Stimulated activated CD4-positive, alpha-beta T cell treated with anti-CD3 and anti-CD28 coated beads, Interleukin-15, amount 100 ng/mL, for 48 hours (primary cell): ENCODE data around the gene LHX2.

Experiments
- DNase-seq, 2 donors: peaks; one replicate each; pipeline ENCODE4 v3.0.0-alpha.2; 2020; ENCODE audit warnings: low read depth in 2 of 2

Gene LHX2

DNA sequence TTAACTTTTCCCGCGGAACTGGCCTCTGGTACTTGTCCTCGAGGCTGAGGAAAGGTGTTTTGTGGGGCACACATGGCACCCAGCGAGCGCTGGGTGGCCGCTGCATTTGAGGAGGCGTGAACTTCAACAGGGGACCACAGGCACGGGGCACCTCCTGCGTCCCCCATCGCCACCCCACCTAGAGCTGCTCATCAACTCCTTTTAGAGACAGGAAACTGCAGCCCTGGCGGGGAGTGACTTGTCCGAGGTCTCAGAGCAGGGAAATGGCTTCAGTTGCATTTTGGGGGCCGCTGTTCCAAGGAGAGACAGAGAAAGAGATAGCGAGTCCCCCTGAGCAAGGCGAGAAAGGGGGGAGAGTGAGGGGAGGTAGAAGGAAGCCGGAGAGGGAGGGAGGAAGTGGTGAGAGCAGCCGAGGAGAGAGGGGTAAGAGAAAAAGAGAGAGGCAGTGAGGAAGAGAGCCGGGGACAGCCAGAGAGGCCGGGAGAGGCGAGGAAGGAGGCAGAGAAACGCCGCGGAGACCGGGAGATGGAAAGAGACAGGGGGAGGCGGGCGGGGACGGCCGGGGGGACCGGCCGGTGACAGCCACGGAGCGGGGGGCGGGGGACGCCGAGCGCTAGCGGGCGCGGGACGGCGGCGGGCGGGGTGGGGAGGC, 12.5 kb upstream of the LHX2 start:
- no peak for DNase-seq

DNA sequence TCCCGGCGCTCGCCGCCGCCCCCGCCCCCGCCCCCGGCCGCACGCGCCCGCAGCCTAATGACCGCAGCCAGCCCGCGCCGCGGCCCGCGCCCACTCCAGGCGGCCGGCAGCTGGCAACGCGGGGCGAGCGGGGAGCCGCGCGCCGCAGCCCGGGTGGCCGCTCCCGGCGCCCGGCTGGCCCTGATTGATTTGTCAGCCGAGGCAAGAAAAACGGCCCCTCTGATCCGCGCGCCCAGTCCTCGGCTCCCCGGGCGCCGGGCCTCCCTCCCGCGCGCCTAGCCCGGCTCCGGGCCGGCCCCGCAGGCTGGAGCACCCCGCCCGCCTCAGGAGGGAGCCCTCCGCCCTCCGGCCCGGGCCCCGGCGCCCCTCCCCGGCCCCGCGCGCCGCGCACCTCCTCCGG, 11.9 kb upstream of the LHX2 start:
- DNase-seq: no peak

DNA sequence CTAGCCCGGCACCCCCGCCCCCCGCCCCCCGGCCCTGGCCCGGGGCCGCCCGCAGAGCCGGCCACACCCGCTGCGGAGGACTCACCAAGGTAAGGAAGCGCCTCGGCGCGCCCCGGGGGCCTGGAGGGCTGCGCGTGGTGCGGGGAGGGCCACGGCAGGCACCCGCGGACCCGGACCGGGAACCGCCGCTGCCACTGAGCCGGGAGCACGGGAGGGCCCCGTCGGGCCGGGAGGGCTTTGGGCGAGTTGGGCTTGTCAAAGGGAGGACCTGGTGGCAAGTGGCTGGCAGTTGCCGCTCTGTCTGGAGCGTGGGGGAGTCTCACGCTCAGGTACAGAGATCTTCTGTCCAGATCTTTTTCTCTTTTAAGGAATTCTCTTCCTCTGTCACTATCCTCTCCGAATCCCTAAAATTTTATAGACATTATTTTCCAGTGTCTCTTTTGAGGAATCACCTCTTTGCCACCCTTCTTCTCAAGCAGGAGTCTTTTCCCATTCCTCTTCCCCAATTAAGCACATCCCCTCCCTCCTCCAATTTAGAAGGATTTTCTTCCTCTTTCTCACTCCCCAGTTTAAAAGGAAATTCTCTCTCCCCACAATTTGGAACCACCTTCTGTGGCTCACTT, 11.3 kb upstream of the LHX2 start:
- DNase-seq: no peak

DNA sequence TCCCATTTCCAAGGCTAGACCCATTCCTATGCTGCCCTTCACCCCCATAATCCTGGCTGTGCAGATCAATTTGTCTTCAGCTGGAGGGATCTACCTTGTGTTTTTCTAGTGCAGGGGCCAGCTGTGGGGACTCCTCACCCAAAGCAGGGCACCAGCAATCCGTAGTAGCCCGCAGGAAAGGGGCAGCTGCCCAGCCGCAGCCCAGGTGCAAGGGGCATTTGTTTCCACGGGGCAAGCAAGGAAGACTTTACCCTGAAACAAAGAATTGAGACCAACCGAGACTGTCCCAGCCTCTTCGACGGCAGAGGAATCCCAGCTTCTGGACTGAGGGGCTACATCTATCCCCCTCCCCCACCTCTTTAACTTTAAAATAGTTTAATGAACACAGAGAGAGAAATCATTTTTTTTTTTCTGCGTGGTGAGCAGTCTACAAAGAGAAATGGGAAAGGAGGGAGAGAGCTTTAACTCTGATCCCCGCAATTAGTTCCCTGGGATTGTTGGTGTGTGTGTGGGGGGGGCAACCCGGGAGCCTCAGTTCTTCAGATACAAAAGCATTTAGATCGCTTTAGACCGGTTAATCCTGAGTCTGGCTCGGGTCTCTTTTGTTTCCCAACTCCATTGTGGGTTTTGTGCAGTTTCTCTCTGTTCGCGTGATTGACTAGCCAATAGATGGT, 10.6 kb upstream of the LHX2 start:
- DNase-seq: no peak

DNA sequence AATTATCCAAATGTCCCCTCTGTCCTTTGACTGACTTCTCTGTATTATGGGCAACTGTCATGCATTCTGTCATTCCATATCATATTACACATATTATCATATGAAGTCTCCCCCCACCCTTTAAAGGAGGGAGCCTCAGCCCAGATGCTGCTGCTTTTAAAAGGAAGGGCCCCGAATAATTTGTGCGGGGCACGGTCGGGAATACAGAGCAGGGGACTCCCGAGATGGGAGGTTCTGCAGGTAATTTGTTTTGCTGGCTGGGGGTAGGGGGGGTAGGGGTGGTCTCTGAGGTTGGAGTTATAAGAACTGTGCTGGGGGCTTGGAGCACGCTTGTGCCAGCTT, 10.1 kb upstream of the LHX2 start:
- DNase-seq: no peak

DNA sequence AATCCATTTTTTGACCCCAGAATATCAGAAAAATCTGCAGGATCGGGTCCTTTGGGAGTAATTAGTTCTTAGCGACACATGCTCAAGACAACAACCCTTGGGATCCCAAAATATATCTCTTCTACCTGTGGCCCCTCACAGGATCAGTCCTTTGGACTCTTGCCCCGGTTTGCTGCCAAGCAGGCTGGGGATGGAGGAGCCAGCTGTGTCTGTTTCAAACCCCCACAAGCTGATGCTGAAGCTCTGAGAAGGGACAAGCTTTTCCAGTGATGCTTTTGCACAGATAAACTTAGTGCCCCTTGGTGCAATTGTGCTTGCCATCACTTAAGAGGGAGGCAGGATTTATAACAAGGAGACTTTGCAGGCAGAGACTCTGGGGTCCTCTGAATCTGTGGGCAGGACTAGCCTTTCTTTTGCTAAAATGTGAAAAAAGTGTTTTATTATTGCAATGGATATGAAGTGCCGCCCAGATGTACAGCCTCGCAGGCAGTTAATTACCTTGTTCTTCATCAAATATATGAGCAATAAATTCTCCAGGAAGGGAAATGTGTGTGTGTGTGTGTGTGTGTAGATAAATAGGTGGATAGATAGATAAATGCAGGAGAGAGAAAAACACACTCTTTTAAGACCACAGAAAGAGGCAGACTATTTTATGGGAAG, 9.6 kb upstream of the LHX2 start:
- no peak for DNase-seq

DNA sequence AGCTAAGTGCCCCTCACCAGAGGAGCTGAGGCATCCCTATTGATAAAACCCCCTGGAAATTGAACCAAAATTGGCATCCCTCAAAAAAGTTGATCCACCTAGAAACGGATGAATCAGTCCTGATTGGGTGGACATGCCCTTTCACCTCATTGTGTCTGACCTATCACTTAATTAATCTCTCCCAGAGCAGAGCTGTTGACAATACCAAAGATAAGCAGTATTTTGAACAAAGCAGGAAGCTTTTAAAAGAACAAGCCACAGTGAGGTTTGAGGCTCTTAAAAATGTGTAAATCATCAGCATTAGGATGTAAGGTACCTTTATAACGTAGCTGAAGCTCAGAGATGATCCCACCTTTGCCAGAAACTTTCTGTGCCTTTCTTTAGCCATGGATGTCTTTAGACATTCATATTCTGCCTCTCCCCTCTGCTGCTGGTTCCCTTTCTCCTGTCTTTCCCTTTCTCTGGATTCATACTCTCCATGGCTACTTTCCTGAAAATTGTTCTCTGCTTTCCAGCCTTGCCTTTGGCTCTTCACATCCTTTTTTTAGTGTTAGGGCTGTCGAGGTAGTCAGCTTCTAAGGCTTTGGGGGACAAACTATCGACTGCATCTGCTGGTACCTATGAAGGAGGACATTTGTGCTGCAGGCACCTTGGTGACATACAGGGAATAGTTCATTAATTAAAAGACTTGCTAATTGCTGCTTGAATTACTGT, 7.8 kb upstream of the LHX2 start:
- DNase-seq: no peak

DNA sequence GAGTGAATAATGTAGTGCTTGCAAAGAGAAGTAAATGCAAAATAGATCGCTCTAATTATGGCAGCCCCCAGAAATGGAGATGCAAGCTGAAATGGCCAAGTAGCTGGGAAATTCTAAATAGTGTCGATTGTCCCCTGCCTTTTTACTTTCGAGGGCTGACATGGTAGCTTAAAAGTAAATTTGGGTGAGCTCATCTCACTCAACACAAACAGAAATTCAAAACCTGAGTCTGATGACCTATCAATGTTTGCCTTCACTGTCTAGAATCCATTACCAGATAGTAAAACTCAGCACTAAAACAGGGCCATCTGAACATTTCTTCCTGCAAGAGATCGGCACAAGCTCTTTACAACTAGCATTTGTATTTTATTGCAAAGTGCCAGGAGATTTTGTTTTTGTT, 7.0 kb upstream of the LHX2 start:
- DNase-seq: no peak

DNA sequence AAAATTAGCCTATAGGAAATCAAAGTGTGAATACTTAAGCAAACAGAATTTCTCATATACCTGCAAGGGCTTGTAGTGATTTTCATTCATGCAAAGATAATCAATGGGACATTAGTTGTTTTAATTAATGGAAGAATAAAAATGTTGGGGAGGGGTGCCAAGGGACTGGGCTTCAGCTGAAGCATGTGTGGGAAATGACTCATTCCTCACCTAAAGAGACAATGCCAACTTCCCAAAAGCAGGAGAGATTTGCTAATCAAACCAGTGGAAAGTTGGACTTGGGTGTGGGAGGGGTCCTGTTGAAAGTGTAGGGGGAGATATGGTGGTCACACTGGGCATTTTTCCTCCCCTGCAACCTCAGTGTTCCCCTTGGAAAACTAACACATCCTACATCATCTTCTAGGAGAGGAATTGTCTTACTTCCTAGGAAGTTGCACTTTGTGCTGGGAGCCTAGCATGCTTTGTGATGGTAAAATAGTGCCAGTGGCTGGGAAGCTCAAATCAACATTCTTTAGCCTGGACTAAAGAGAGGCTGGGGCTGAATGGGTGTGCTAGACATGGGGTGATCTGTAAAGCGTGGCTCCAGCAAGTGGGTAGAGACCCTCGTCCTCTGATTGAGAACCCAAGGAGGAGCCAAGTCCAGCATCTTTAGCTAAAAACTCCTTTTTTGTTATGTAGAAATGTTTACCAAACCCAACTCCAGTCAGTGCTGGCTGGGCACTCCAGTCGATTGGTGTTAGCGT, 6.4 kb upstream of the LHX2 start:
- DNase-seq: no peak

DNA sequence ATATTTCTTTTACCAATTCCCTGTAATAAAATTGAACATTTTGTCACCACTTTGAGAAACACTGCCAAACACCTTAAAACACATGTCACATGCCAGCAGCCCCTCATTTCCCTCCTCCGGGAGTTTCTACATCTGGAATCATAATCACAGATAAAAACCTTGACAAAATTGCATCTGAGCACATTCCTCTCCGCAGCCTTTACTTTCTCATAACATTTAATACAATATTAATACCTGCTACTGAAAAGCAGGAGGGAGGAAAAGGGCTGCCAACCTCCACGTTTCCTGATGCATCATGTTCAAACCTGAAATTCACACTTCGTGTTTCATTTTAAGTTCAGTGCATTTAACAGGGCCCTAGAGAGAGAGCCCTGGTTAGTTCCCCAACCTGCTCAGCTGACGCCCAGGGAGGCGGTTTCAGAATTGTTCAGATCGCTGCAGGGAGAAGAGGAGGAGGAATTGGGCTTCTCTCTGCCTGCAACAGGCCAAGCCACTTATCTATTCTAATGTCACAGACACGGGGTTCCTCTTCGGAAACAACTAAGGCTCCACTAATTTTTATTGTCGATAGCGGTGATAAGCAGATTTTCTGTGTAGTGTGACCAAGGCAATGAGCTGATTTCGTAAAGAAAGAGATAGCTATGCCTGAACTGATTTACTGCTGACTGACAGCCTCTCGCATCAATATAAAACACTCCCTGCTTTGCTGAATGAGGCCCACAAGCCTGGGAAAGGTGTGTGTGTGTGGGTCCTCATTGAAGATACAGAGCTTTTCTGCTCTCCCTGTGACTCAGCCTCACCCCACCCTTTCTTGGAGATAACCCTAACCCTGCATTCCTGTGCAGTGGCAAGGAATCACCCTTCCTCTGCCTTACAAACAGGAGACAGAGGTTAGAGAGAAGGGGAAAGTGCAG, 4.9 kb upstream of the LHX2 start:
- no peak for DNase-seq

DNA sequence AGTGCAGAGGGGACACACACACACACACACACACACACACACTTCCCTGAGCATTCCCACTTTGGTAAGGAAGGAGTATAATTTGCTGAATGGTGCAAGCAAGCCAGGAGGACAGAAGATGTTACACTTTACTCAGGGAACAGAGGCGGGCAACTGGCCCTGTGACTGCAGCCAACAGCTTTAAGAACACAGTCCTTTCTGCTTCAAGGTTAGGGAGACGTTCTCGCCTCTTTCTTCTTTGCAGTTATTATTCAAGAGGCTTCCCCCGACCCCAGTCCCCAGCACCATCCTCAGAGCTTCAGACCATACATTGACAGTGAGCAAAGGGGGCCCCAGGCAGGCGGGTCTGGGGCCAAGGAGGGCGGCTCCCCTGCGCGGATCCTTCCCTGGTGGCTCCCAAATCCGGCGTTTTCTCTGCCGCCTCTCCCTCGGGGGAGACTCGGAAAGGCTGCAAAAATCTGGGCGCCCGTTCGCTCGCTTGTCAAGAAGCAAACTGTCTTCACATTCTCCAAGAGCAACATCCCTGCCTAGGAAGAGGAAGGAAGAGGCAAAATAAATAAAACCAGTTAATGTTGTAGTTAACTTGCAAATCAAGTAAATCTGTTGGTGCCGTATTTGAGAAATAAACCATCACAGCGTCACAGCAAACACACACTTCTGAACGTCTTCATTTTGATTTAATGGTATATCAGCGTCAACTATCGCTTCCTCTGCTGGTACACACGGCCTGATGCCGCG, 3.8 kb upstream of the LHX2 start:
- DNase-seq: no peak

DNA sequence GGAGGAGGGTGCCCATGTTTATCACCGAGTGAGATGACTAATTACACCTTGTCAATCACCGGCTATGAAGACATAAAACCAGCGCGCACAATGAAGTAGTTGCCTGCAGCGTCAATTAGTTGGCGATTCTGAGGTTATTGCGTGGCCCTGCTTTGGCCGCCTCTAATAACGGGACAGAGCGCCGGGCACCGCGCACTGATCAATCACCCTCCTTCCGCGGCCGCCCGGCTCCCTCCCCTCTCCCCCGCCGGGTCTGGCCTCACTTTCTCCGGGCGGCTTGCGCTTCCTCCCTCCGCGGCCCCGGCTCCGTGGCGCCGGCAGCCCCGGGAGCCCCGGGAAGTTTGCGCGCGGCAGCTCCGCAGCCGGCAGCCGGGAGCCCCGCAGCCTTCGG, 3.3 kb upstream of the LHX2 start:
- no peak for DNase-seq

DNA sequence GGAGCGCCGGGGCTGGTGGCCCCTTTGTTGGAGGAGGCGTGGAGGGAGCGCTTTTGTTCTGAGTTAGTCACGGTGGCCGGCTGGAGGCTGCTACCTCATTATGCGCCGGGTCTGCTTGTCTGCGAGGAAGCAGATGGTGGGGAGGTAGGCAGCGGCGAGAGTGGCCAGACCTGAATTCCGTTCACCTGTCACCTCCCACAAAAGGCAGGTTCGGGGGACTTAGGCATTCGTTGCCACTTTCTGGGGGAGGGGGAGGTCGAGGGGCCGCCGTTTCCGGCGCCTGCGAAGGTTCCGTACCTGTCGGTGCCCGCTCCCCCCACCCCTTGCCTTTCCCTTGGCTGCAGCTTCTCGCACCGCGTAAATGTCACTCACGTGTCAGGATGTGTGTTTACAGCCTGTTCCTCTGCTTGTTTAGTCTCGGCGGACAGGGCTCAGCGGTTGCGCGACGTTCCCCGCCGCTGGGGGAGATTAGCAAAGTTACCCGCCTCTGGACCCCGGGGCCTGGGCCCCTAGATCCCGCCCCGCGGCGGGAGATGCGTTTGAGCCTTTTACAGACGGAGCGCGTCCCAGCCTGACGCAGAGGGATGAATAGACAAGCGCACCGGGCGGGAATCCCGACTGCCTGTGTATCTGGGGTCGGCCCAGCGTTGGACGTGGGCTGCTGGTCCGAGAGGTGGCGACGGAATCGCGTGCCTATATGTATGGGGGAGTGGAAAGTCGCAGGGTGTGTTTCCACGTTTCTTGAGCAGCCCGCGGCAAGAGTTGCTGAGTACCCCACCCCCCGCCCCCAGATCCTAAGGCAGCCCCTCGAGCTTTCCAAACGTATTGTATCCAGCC, 2.7 kb upstream of the LHX2 start:
- DNase-seq: no peak

DNA sequence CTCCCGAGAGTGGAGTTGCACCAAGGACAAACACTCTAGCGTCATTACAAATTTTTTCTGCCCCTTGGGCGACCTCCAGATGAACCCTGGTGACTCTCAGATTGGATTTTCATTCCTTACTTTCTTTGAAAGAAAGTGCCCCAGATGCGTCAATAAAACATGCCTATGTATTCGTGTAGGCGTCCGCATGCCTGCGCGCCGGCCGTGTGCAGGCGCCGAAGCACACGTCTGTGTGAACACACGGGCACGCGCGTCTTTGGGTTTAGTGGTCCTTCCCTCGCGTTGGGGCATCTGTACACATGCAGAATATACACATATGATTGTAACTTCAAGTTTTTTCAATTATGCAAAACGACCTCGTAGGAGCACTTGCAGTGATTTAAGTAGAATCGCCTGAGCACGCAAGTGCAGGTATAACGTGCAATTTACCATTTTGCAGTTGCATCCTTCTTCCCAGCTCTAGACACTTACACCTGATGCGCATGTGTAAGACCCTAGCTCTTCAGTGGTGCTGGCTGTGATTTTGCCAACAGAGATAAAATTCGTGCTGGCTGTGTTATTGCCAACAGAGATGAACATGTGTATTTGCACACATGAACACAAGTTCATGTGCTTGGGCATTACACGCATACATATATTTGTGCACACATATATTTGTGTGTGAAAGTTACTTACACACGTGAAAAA, 1.9 kb upstream of the LHX2 start:
- no peak for DNase-seq

DNA sequence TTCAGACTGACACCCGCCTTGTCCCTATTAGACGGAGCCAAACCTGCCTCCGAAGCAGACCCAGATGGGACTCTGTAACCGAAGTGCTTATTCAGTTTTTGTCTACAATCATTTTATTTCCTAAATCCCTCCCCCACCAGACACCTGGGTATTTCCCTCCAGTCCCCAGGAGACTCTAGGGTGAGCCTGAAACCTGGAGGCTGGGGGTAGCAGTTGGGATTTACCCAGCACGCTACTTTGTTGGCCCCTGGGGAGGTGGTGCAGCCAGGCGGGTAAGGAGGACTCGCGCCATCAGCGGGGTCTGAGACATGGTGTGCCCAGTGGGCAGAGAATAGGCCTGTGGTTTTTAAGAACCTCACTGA, 1.3 kb upstream of the LHX2 start:
- DNase-seq: no peak

DNA sequence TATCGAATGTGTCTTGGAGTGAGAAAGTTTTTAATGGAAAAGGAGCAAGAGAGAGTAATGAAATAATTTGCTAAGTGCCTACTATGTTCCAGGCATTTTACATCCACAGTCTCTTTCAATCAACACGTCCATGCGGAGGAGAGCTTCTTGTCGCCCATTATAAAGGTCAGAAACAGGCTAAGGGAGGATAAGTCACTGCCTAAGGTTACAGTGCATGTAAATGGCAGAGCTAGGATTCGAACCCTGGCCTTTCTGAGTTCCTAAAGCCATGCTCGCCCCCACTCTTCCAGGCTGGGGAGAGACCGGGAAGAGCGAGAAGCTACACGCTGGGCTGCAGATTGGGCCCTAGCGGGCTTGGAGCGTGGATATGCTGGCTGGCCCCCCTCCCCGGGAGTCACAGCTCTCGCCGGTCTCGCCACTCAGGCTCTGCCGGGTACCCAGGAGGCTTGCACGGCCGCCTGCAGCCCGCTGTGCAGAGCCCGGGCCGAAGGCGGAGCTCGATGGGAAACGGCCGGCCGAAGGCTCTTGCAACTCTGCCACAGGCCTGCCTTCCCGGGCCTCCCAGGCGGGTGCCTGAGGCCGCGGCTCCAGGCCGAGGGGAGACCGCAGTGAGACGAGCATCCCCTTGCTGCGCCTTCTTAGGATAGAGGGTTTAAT, 775 bp upstream of the LHX2 start:
- DNase-seq: no peak

DNA sequence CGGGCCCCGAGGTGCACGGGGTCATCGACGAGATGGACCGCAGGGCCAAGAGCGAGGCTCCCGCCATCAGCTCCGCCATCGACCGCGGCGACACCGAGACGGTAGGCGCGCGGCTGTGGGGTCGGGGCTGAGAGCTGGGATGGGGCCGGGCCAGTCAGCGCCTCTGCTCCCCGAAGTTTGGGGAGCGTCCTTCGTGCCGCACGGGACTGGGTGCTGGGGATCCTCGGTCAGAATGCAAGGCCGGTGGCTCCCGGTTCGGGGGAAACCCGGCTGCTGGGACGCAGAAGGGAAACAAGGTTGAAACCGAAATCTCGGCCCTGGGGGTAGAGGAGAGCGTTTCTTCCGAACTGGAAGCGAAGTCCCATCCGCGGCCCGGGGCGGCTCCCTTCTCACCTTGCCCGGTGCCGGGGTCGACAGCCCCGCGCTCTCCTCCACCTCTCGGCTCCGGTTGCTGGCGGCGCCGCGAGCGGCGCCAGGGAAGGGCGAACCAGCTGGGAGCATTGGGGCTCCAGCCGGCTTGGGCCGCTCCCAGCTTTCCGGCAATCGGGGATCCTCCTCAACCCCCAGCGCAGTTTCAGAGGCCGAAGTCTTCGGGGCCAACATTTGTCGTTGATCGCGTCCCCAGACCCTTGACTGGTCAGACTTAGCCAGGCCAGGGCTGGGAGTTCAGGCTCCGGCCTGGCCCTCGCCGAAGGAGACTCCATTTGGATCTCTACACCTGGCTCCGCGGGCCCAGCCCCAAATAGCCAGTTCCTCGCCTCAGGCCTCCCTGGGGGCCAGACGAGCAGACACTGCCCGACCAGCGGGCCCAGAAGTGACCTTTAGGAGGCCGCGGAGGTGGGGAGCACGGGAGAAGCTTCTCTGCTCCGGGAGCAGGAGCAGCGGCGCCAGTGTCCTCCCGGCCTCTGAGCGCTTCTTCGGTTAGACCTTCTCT, 1.1 kb downstream of the LHX2 start:
- no peak for DNase-seq
